ENCODE results near the gene MAD1L1.
"Not testable (repeated sequence)": the region's sequence is repeated elsewhere in the genome, so short reads cannot be mapped to it uniquely, and the experiment has no call there.

The MAD1L1 gene

DNA sequence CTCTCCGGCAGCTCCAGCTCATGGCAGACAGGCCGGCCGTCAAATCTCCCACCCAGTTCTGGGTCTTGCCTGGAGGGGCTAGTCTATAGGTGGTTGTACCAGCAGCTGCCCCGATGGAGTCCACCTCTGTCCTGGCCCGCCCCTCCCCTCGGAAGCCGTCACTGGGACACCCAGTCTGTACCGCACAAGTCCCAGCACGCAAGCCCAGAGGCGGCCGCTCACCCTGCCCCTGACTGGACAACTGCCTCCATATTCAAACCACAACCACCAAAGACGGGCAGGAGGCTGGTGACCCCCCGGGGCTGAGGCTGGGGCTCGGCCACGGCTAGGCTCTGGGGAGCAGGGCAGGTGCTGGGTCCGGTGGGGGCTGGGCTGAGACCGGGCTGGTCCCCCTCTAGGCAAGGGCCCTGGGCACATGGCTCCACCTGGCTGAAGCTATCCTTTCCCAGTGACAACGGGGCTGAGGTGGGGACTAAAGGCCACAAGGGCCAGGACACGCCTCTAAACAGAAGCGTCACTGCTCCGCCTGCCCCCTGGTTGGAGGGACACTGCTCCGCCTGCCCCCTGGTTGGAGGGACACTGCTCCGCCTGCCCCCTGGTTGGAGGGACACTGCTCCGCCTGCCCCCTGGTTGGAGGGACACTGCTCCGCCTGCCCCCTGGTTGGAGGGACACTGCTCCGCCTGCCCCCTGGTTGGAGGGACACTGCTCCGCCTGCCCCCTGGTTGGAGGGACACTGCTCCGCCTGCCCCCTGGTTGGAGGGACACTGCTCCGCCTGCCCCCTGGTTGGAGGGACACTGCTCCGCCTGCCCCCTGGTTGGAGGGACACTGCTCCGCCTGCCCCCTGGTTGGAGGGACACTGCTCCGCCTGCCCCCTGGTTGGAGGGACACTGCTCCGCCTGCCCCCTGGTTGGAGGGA, 371.6 kb downstream of the MAD1L1 start:
- DNase-seq (ENCODE audit: low read depth), result not testable (repeated sequence)

DNA sequence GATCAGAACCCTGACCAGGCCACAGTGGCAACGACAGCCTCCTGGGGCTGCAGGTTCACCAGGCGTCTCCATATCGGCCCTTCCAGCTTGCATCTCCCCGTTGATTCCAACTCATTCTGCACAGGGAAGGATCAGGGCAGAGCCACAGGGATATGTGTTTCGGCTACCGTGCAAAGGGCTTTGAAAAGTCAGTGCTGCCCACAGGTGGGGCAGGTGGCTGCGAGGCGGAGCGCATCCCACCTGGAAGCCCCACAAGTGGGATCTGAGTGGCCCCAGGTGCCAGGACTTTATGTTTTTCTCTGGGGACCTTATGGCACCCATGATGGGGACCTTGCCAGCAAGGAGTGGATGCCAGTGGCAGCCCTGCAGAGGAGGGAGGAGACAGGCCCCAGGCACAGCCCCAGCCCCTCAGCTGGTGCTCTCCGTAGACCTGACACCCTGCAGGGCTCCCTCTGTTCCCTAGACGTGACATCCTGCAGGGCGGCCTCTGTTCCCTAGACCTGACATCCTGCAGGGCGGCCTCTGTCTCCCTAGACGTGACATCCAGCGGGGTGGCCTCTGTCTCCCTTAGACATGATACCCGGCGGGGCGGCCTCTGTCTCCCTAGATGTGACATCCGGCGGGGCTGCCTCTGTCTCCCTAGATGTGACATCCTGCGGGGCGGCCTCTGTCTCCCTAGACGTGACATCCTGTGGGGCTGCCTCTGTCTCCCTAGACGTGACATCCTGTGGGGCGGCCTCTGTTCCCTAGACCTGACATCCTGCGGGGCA, 373.3 kb downstream of the MAD1L1 start:
- no peak for DNase-seq (ENCODE audit: low read depth)

GRCh38 chr7:1858435-1859265, 374.1 kb downstream of the MAD1L1 start:
- DNase-seq (ENCODE audit: low read depth), result no peak

DNA sequence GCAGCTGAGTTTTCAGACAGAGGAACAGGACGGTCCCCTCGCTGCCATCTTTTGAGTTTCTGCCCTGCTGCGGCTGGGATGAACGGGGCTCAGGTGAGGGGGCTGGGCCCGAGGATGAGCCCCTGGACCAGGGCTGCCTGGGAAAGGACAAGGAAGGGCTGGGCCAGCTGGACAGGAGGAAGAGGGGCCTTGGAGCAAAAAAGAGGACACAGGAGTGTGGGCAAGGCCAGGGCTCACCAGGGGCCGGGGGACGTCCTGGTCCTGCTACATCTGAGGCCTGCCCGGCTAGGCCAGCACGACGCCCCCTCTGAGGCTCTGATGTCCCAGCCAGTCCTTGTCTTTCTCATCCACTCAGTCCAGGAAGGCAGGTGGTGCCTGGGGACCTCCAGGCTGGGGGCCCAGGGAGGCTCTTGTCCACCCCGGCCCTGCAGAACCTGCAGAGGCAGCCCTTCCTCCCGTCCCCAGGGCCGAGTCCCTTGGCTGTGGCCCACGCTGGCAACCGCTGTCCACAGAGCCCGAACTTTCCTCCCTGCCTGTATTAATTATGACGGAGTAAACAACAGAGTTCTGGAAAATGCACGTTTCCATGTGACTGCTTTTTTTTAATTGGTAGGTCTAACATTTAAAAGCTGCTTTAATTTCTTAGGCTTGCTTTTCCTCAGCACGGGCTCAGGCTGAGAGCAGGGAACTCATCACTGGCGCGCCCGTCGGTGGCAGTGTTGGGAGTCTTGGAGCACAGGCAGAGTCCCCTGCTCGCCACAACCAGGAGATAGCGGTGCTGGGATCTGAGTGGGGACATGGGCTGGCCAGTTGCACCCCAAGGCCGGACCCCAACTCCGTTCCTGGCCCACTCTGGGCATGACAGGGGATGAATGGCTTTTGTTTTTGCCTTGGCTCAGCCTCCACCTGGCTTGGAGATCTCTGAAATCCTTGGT, 375.0 kb downstream of the MAD1L1 start:
- no peak for DNase-seq (ENCODE audit: low read depth)

GRCh38 chr7:1856888-1857441, 375.8 kb downstream of the MAD1L1 start:
- no peak for DNase-seq (ENCODE audit: low read depth)

DNA sequence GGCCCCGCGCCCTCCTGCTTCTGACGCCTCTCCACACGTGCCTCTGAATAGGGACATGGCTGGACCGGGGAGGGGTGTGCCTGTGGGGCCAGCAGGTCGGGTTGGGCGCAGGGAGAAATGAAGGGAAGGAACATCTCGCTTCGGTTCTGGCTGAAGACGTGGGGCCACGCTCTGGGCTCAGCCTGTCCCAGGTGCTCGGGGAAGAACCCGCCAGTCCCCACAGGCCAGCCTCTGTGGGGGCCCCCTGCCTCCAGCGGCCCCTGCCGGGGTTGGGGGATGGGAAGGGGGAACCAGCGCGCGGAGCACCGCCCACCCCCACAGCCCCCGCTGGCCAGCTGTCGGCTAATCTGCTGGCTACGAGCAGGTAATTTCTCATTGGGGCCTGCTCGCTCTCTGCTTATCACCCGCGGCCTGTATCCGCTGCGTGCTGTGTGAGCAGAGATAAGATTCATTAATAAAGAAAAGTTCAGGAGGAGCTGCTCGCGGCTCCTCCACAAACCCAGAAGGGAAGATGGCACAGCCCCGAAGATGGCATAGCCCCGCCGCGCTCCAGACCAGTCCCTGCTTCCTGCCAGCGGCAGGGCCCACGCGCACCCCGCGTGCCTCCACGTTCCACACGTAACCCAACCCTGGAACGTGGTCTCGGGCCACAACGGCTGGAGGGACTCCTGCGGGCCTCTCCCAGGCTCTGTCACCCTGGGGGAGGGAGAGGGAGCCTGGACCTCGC, 376.4 kb downstream of the MAD1L1 start:
- DNase-seq (ENCODE audit: low read depth), result no peak

- DNase-seq (ENCODE audit: low read depth), result no peak
Measured at GRCh38 chr7:1855725-1856160, 377.0 kb downstream of the MAD1L1 start.

GRCh38 chr7:1854866-1855724, 377.6 kb downstream of the MAD1L1 start:
- no peak for DNase-seq (ENCODE audit: low read depth)

DNA sequence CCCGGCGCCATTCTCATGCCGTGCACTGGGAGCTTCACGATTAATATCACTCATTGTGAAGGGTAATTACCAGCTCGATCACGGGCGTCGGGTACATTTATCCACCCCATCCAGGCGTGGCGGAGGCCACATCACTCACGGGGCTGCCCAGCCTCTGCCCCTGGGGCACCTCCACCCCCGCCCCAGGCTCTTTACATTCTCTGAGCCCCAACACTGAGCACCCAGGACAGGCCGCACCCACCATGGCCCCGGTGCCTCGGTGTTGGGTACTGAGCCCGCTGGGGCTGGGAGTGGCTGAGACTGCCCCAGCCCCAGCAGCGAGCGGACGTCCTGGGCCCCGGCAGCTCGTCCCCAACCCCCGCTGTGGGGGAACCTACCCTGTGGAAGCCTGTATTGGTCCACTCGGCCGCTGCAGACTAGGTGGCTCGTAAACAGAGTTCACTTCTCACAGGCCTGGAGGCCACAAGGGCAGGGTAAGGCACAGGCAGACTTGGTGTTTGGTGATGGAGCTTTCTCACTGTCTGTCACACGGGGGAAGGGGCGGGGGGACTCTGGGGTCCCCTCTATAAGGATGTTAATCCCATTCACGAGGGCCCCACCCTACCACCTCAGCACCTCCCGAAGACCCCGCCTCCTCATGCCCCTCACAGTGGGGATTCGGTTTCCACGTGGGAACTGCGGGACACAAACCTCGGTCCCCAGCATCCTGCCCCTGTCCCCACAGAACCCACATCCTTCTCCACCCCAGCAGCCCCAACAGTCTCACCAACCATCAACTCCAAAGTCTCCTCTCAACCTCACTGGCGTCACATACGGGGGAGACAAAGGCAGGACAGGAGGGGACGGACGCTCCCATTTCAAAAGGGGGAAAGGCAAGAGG, 378.5 kb downstream of the MAD1L1 start:
- DNase-seq (ENCODE audit: low read depth), result no peak

- DNase-seq (ENCODE audit: low read depth), result no peak
Measured at GRCh38 chr7:1853431-1853985, 379.2 kb downstream of the MAD1L1 start.

GRCh38 chr7:1852517-1853430, 380.0 kb downstream of the MAD1L1 start:
- DNase-seq (ENCODE audit: low read depth), result no peak

DNA sequence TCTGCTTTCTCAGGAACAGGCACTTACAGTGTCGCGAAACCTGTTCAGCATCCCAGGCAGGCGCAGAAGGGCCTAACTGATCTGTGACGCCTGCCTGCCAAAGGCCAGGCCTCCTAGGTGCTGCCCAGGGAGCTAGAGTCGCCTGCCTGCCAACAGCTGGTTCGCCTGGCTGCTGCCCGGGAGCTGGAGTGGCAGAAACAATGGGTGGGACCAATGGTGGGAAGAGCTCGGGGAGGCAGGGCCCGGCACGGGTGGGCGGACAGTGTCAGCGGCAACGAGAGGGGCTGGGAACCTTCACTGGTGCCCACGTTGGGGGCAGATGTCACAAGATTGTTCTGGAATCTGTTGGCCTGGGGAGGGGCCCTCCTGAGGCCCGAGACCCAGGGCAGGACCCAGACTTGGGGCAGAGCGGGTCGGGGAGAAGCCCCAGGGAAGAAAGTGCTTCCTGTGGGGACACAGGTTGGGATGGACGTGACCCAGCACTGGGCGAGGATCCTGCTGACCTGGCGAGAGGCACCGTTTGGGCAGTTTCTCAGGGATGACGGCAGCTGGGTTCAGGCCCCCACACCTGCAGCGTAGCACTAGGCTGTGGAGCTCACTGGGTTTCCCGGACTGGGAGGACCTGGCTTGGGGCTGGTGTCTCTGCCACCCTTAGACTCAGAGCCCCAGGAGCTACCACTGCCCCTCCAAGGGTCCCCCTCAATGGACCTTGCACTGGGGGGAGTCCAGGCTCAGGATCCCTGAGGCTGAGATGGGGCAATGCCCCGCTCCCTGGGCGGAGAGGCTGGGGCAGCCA, 380.8 kb downstream of the MAD1L1 start:
- DNase-seq (ENCODE audit: low read depth), result no peak

DNA sequence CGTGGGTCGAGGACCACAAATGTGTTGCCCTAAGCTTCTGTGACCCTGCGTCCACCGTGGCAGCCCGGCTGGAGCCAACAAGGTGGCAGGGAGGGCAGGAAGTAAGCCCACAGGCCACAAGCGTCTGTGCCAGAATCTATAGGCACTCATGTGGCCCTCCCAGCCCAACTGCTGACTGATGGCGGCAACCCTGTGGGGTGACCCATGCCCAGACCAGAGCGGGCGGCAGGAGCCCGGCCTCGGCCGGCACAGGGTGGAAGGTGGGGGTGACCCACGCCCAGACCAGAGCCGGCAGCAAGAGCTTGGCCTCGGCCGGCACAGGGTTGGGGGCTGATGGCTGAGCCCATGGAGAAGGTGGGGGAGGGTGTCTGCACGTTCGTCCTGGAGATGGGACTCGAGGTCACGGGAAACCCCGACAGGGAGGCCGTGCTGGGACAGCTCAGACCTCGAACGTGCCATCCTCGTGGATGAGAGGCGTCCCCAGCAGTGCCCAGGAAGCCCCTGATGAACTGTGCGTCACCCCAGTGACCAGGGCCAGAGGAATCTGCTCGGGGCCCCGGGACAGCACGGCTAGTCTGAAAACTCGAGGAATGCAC, 381.7 kb downstream of the MAD1L1 start:
- DNase-seq (ENCODE audit: low read depth), result no peak

GRCh38 chr7:1850111-1850975, 382.4 kb downstream of the MAD1L1 start:
- DNase-seq (ENCODE audit: low read depth), result no peak
